Ishikawa (cell line): Measurements from ENCODE around the gene VIP.

ENCODE experiments used
- CEBPB ChIP-seq: IDR thresholded peaks from 2 replicates; pipeline ENCODE4 v1.6.1; 2012
- CREB1 ChIP-seq: IDR thresholded peaks from 2 replicates; pipeline ENCODE4 v1.6.1; 2012; ENCODE audit warnings: low read depth
- EGR1 ChIP-seq: IDR thresholded peaks from 2 replicates; pipeline ENCODE4 v1.6.1; 2012
- EP300 ChIP-seq: IDR thresholded peaks from 2 replicates; pipeline ENCODE4 v1.6.1; 2012; ENCODE audit warnings: borderline replicate concordance
- FOXM1 ChIP-seq: IDR thresholded peaks from 2 replicates; pipeline ENCODE4 v1.6.1; 2012; ENCODE audit warnings: low read depth, borderline replicate concordance
- MAX ChIP-seq: IDR thresholded peaks from 2 replicates; pipeline ENCODE4 v1.6.1; 2012
- NFIC ChIP-seq: IDR thresholded peaks from 2 replicates; pipeline ENCODE4 v1.6.1; 2012
- RAD21 ChIP-seq: IDR thresholded peaks from 2 replicates; pipeline ENCODE4 v1.6.1; 2012; ENCODE audit warnings: low read depth
- REST ChIP-seq: IDR thresholded peaks from 2 replicates; pipeline ENCODE4 v1.6.1; 2012; ENCODE audit warnings: low read depth, mild to moderate bottlenecking
- TAF1 ChIP-seq: IDR thresholded peaks from 2 replicates; pipeline ENCODE4 v1.6.1; 2012; ENCODE audit warnings: low read depth, mild to moderate bottlenecking
- TCF12 ChIP-seq: IDR thresholded peaks from 2 replicates; pipeline ENCODE4 v1.6.1; 2012; ENCODE audit warnings: low read depth
- TEAD4 ChIP-seq: IDR thresholded peaks from 2 replicates; pipeline ENCODE4 v1.6.1; 2012
- USF1 ChIP-seq: IDR thresholded peaks from 2 replicates; pipeline ENCODE4 v1.6.1; 2012
- YY1 ChIP-seq: IDR thresholded peaks from 2 replicates; pipeline ENCODE4 v1.6.1; 2012; ENCODE audit warnings: low read depth
- ZBTB7A ChIP-seq: IDR thresholded peaks from 2 replicates; pipeline ENCODE4 v1.6.1; 2012; ENCODE audit warnings: low read depth

VIP gene

GRCh38 chr6:152720974-152721373 lies 29.6 kb upstream of the VIP start:
- TF ChIP-seq FOXM1 (no peak), CEBPB (no peak), NFIC (no peak)

GRCh38 chr6:152721956-152722355 lies 28.6 kb upstream of the VIP start:
- no peak for TF ChIP-seq NFIC
- TF ChIP-seq REST, result no peak
- no peak for TF ChIP-seq TAF1
- no peak for TF ChIP-seq ZBTB7A
- no peak for TF ChIP-seq TCF12
- no peak for TF ChIP-seq YY1
- no peak for TF ChIP-seq RAD21
- TF ChIP-seq EGR1, result no peak
- TF ChIP-seq FOXM1, result no peak
- no peak for TF ChIP-seq EP300
- no peak for TF ChIP-seq CREB1
- TF ChIP-seq CEBPB, result no peak
- TF ChIP-seq TEAD4, result no peak
- no peak for TF ChIP-seq MAX
- TF ChIP-seq USF1, result no peak

GRCh38 chr6:152723398-152723797 lies 27.2 kb upstream of the VIP start:
- TF ChIP-seq YY1 (no peak), REST (no peak), USF1 (no peak)

GRCh38 chr6:152726313-152726712 lies 24.3 kb upstream of the VIP start:
- TF ChIP-seq EGR1, result no peak
- no peak for TF ChIP-seq NFIC
- TF ChIP-seq CREB1, result no peak
- TF ChIP-seq YY1, result no peak
- no peak for TF ChIP-seq TCF12
- TF ChIP-seq TEAD4, result no peak
- TF ChIP-seq REST, result no peak
- no peak for TF ChIP-seq ZBTB7A
- TF ChIP-seq USF1, result no peak
- TF ChIP-seq FOXM1, result no peak
- no peak for TF ChIP-seq CEBPB
- no peak for TF ChIP-seq MAX
- TF ChIP-seq EP300, result no peak
- TF ChIP-seq RAD21, result no peak
- no peak for TF ChIP-seq TAF1

- TF ChIP-seq EP300, result no peak
- no peak for TF ChIP-seq CEBPB
- no peak for TF ChIP-seq FOXM1
- TF ChIP-seq CREB1, result no peak
- TF ChIP-seq RAD21, result no peak
- no peak for TF ChIP-seq ZBTB7A
- no peak for TF ChIP-seq TAF1
- TF ChIP-seq YY1, result no peak
- no peak for TF ChIP-seq REST
- no peak for TF ChIP-seq USF1
- TF ChIP-seq NFIC, result no peak
- TF ChIP-seq TEAD4, result no peak
- no peak for TF ChIP-seq EGR1
- TF ChIP-seq TCF12, result no peak
- no peak for TF ChIP-seq MAX
Observed at GRCh38 chr6:152727507-152727906, 23.1 kb upstream of the VIP start.
